SK-N-SH (cell line): ENCODE results near the gene BORCS5.

Experiments used
- EP300 ChIP-seq, 2 experiments: IDR thresholded peaks; 2 replicates each; pipeline versions ENCODE4 v1.4.0 to v1.6.1; 2012; ENCODE audit warnings: borderline replicate concordance in 1 of 2, low read depth in 1 of 2, low read length in 1 of 2
- FOXJ3 ChIP-seq: sonication (generic); formaldehyde crosslinking; IDR thresholded peaks from 2 replicates; pipeline ENCODE4 v1.5.1; 2020; ENCODE audit warnings: mild to moderate bottlenecking, missing genetic modification reagents
- GATA2 ChIP-seq: sonication (generic); formaldehyde crosslinking; IDR thresholded peaks from 2 replicates; pipeline ENCODE4 v1.5.0; 2020; ENCODE audit warnings: mild to moderate bottlenecking, missing genetic modification reagents
- JUND ChIP-seq: IDR thresholded peaks from 2 replicates; pipeline ENCODE4 v1.4.0; 2012
- NFIC ChIP-seq: IDR thresholded peaks from 2 replicates; pipeline ENCODE4 v1.4.0; 2012; ENCODE audit warnings: borderline replicate concordance
- NRF1 ChIP-seq: IDR thresholded peaks from 2 replicates; pipeline ENCODE4 v1.6.1; 2012; ENCODE audit warnings: low read depth, mild to moderate bottlenecking, low read length
- POLR2AphosphoS5 ChIP-seq: IDR thresholded peaks from 2 replicates; pipeline ENCODE4 v1.6.1; 2012; ENCODE audit warnings: low read depth, low read length
- SMC3 ChIP-seq: IDR thresholded peaks from 2 replicates; pipeline ENCODE4 v1.6.1; 2012; ENCODE audit warnings: low read depth, low read length, improper control_type of control experiment
- TEAD4 ChIP-seq: IDR thresholded peaks from 2 replicates; pipeline ENCODE4 v1.4.0; 2012; ENCODE audit warnings: mild to moderate bottlenecking, borderline replicate concordance; ENCODE audit not compliant: insufficient read depth
- TF ChIP-seq, protein P1 (sequence below): IDR thresholded peaks from 2 replicates; pipeline ENCODE4; 2012
- TF ChIP-seq, protein P2 (sequence below): fragments of 200-600 bp; sonication (generic); IDR thresholded peaks from 2 replicates; pipeline ENCODE4 v1.6.1; 2017; ENCODE audit warnings: antibody characterized with exemption, mild to moderate bottlenecking, moderate library complexity
- TF ChIP-seq, protein P3 (sequence below): IDR thresholded peaks from 2 replicates; pipeline ENCODE4 v1.6.1; 2012; ENCODE audit warnings: mild to moderate bottlenecking, low read depth, low read length, moderate library complexity

DNA sequence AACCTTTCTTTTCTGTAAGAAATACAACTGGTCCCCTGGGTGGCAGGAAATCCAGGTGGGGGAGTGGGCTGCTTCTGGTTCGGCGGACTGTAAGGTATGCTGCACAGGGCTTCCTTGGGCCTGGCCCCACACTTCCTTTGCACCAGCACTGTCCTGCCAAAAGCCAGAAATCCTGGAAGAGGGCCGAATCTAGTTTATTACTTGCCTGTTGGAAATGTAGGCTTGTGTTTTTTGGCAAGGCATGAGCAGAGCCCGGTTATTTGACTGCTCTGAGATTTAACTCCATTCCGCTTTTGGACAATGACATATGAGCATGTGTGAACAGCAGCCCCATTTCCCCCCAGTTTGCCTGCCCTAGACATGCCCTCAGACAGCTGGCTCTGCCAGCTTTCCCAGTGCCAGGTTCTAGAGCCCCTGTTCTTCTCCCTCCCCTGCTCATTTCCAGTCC is 86.6 kb downstream of the BORCS5 start:
- TF ChIP-seq JUND, result no peak
- TF ChIP-seq, protein P1, sequence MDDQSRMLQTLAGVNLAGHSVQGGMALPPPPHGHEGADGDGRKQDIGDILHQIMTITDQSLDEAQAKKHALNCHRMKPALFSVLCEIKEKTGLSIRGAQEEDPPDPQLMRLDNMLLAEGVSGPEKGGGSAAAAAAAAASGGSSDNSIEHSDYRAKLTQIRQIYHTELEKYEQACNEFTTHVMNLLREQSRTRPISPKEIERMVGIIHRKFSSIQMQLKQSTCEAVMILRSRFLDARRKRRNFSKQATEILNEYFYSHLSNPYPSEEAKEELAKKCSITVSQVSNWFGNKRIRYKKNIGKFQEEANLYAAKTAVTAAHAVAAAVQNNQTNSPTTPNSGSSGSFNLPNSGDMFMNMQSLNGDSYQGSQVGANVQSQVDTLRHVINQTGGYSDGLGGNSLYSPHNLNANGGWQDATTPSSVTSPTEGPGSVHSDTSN, result no peak
- TF ChIP-seq, protein P2, sequence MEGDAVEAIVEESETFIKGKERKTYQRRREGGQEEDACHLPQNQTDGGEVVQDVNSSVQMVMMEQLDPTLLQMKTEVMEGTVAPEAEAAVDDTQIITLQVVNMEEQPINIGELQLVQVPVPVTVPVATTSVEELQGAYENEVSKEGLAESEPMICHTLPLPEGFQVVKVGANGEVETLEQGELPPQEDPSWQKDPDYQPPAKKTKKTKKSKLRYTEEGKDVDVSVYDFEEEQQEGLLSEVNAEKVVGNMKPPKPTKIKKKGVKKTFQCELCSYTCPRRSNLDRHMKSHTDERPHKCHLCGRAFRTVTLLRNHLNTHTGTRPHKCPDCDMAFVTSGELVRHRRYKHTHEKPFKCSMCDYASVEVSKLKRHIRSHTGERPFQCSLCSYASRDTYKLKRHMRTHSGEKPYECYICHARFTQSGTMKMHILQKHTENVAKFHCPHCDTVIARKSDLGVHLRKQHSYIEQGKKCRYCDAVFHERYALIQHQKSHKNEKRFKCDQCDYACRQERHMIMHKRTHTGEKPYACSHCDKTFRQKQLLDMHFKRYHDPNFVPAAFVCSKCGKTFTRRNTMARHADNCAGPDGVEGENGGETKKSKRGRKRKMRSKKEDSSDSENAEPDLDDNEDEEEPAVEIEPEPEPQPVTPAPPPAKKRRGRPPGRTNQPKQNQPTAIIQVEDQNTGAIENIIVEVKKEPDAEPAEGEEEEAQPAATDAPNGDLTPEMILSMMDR, result no peak
- TF ChIP-seq, protein P3, sequence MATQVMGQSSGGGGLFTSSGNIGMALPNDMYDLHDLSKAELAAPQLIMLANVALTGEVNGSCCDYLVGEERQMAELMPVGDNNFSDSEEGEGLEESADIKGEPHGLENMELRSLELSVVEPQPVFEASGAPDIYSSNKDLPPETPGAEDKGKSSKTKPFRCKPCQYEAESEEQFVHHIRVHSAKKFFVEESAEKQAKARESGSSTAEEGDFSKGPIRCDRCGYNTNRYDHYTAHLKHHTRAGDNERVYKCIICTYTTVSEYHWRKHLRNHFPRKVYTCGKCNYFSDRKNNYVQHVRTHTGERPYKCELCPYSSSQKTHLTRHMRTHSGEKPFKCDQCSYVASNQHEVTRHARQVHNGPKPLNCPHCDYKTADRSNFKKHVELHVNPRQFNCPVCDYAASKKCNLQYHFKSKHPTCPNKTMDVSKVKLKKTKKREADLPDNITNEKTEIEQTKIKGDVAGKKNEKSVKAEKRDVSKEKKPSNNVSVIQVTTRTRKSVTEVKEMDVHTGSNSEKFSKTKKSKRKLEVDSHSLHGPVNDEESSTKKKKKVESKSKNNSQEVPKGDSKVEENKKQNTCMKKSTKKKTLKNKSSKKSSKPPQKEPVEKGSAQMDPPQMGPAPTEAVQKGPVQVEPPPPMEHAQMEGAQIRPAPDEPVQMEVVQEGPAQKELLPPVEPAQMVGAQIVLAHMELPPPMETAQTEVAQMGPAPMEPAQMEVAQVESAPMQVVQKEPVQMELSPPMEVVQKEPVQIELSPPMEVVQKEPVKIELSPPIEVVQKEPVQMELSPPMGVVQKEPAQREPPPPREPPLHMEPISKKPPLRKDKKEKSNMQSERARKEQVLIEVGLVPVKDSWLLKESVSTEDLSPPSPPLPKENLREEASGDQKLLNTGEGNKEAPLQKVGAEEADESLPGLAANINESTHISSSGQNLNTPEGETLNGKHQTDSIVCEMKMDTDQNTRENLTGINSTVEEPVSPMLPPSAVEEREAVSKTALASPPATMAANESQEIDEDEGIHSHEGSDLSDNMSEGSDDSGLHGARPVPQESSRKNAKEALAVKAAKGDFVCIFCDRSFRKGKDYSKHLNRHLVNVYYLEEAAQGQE, result no peak
- no peak for TF ChIP-seq NFIC
- TF ChIP-seq GATA2 (CRISPR knock-in tag), result no peak
- TF ChIP-seq POLR2AphosphoS5, result no peak
- no peak for TF ChIP-seq TEAD4
- TF ChIP-seq FOXJ3 (CRISPR knock-in tag), result no peak
- TF ChIP-seq EP300 (IDR thresholded peaks at IDR 0.05; ENCODE audit: borderline replicate concordance in 1 of 2, low read depth in 1 of 2, low read length in 1 of 2), result no peak
- TF ChIP-seq NRF1, result no peak
- TF ChIP-seq SMC3, result no peak
